ENCODE measurements around the gene KIRREL3.

GRCh38 chr11:126492331-126493082 lies 508.1 kb downstream of the KIRREL3 start:
- TF ChIP-seq NCOR1 (IDR thresholded peaks at IDR 0.05) (no peak), SRF (CRISPR knock-in tag; IDR thresholded peaks at IDR 0.05) (no peak), EZH2 (IDR thresholded peaks at IDR 0.05; ENCODE audit: borderline replicate concordance, low read depth, low read length) (no peak), MYNN (IDR thresholded peaks at IDR 0.05) (no peak), MYNN (CRISPR knock-in tag; IDR thresholded peaks at IDR 0.05) (no peak), CTCF (IDR thresholded peaks at IDR 0.05 in 2 of 3, conservative IDR thresholded peaks at IDR 0.05 in 1 of 3; ENCODE audit: insufficient read depth in 2 of 3, low read depth in 1 of 3, low read length in 3 of 3) (no peak), YY1 (IDR thresholded peaks at IDR 0.05; ENCODE audit: borderline replicate concordance in 1 of 3, control insufficient read depth in 1 of 3, extremely low read depth in 1 of 3, insufficient read depth in 3 of 3, insufficient read length in 1 of 3, insufficient replicate concordance in 2 of 3, low read depth in 1 of 3, low read length in 2 of 3) (no peak), ZC3H4 (CRISPR knock-in tag; IDR thresholded peaks at IDR 0.05; ENCODE audit: borderline replicate concordance) (no peak), RAD21 (CRISPR knock-in tag; conservative IDR thresholded peaks at IDR 0.05 in 1 of 2, IDR thresholded peaks at IDR 0.05 in 1 of 2) (no peak), SPI1 (IDR thresholded peaks at IDR 0.05; ENCODE audit: borderline replicate concordance, low read depth, low read length) (no peak), TAF1 (IDR thresholded peaks at IDR 0.05; ENCODE audit: control insufficient read depth, extremely low read depth, insufficient read depth, low read length, severe bottlenecking) (no peak)
- TF ChIP-seq, protein P1, sequence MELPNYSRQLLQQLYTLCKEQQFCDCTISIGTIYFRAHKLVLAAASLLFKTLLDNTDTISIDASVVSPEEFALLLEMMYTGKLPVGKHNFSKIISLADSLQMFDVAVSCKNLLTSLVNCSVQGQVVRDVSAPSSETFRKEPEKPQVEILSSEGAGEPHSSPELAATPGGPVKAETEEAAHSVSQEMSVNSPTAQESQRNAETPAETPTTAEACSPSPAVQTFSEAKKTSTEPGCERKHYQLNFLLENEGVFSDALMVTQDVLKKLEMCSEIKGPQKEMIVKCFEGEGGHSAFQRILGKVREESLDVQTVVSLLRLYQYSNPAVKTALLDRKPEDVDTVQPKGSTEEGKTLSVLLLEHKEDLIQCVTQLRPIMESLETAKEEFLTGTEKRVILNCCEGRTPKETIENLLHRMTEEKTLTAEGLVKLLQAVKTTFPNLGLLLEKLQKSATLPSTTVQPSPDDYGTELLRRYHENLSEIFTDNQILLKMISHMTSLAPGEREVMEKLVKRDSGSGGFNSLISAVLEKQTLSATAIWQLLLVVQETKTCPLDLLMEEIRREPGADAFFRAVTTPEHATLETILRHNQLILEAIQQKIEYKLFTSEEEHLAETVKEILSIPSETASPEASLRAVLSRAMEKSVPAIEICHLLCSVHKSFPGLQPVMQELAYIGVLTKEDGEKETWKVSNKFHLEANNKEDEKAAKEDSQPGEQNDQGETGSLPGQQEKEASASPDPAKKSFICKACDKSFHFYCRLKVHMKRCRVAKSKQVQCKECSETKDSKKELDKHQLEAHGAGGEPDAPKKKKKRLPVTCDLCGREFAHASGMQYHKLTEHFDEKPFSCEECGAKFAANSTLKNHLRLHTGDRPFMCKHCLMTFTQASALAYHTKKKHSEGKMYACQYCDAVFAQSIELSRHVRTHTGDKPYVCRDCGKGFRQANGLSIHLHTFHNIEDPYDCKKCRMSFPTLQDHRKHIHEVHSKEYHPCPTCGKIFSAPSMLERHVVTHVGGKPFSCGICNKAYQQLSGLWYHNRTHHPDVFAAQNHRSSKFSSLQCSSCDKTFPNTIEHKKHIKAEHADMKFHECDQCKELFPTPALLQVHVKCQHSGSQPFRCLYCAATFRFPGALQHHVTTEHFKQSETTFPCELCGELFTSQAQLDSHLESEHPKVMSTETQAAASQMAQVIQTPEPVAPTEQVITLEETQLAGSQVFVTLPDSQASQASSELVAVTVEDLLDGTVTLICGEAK (IDR thresholded peaks at IDR 0.05): no peak
- TF ChIP-seq, protein P1 (CRISPR knock-in tag; IDR thresholded peaks at IDR 0.05): no peak
- TF ChIP-seq, protein P2, sequence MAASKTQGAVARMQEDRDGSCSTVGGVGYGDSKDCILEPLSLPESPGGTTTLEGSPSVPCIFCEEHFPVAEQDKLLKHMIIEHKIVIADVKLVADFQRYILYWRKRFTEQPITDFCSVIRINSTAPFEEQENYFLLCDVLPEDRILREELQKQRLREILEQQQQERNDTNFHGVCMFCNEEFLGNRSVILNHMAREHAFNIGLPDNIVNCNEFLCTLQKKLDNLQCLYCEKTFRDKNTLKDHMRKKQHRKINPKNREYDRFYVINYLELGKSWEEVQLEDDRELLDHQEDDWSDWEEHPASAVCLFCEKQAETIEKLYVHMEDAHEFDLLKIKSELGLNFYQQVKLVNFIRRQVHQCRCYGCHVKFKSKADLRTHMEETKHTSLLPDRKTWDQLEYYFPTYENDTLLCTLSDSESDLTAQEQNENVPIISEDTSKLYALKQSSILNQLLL (CRISPR knock-in tag; IDR thresholded peaks at IDR 0.05; ENCODE audit: borderline replicate concordance): no peak

Data from K562 (cell line).